VCaP (cell line): Measurements from ENCODE around the gene RXYLT1.

Source experiments
- H3K27ac ChIP-seq: fragments of 450-650 bp; 2 replicates; pipeline ENCODE4 v1.5.1; 2017
- TF ChIP-seq, protein P1 (sequence below): fragments of 450-650 bp; conservative IDR thresholded peaks from 2 replicates; pipeline ENCODE4 v1.5.1; 2017; ENCODE audit warnings: mild to moderate bottlenecking, moderate library complexity

The RXYLT1 gene

DNA sequence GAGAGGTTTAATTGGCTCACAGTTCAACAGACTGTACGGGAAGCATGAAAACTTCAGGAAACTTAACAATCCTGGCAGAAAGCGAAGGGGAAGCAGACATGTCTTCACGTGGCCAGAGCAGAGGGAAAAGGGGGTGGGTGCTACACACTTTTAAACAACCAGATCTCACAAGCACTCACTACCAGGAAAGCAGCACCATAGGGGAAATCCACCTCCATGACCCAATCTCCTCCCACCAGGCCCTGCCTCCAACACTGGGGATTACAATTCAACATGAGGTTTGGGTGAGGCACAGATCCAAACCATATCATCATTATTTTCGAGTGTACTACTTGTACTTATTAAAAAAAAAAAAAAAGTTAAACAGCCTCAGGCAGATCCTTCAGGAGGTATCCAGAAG is 29.9 kb downstream of the RXYLT1 start:
- TF ChIP-seq, protein P1, sequence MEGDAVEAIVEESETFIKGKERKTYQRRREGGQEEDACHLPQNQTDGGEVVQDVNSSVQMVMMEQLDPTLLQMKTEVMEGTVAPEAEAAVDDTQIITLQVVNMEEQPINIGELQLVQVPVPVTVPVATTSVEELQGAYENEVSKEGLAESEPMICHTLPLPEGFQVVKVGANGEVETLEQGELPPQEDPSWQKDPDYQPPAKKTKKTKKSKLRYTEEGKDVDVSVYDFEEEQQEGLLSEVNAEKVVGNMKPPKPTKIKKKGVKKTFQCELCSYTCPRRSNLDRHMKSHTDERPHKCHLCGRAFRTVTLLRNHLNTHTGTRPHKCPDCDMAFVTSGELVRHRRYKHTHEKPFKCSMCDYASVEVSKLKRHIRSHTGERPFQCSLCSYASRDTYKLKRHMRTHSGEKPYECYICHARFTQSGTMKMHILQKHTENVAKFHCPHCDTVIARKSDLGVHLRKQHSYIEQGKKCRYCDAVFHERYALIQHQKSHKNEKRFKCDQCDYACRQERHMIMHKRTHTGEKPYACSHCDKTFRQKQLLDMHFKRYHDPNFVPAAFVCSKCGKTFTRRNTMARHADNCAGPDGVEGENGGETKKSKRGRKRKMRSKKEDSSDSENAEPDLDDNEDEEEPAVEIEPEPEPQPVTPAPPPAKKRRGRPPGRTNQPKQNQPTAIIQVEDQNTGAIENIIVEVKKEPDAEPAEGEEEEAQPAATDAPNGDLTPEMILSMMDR, result no peak
- H3K27ac ChIP-seq, result no peak overlapping the region

DNA sequence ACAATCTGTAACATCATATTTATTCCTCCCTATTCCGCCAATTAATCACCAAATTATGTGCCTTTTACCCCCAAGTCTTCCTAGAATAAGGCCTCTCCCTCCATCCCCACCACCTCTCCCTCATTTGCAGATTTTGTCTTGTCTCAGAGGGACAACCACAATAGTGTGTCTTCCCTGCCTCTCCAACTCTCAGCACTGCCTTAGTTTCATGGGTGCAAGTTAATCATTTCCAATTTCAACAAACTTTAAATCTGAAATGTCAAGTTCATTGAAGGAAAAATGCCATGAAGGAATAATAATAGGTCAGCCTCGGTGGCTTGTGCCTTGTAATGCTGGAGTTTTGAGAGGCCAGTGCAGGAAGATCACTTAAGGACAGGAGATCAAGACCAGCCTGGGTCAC is 31.6 kb downstream of the RXYLT1 start:
- TF ChIP-seq, protein P1, result no peak
- no peak overlapping the region for H3K27ac ChIP-seq

DNA sequence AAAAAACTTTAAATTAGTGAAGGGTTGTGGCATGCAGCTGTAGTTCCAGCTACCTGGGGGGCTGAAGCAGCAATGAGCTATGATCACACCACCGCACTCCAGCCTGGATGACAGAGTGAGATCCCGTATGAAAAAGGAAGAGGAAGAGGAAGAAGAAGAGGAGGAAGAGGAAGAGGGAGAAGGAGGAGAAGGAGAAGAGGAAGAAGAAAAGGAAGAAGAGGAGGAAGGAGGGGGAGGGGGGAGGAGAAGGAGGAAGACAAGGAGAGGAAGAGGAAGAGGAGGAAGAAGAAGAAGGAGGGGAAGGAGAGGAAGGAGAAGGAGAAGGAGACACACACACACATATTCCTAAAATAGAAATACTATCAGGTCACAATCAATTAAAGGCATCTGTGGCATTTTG is 32.0 kb downstream of the RXYLT1 start:
- no peak overlapping the region for H3K27ac ChIP-seq
- TF ChIP-seq, protein P1, result no peak

DNA sequence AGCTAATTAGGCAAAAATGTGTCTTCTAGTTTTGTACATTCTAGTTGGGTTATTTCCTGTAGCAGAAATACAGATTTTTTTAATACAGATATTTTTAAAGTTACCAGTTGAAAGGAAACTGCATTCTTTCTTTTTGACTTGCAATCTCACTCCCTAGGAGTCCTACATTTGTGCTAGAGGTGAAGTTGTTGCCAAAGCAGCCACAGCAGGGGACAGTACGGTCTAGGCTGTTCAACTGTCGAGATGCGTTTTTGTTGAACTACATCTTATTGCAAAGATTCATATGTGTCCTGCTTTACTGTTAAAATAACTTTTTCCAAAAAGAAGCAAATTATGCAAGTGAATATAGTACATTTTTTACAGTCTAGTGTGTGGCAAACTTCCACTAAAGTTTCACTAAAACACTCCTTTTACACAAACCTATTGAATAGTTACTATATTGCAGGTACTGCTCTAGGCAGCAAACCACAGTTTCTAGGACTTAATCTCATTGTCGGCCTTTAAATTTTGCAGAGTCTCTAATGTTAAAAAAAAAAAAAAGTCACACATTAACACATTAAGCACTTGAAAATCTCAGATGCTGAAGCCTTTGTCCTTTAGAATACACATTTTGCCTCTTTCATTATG is 34.5 kb downstream of the RXYLT1 start:
- TF ChIP-seq, protein P1, result no peak
- peak overlapping the region; percentile 61 for H3K27ac ChIP-seq

DNA sequence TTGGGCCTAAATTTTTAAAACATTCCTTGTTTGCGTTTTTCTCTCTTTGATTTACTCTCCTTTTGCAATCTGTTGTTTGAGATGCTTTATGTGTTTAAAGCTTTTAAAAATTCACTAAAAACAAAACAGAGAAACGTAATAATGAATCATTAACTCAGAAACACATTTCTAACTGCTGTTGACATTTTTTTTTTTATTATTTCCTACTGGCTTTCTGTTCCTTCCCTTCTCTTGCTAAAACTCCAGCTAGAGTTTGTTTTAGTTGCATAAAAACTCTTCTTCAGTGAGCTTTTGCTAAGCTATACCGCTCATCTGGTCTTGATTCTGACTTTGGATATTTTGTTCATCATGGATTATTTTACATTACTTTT is 35.8 kb downstream of the RXYLT1 start:
- H3K27ac ChIP-seq, result peak overlapping the region; percentile 61
- TF ChIP-seq, protein P1, result no peak

DNA sequence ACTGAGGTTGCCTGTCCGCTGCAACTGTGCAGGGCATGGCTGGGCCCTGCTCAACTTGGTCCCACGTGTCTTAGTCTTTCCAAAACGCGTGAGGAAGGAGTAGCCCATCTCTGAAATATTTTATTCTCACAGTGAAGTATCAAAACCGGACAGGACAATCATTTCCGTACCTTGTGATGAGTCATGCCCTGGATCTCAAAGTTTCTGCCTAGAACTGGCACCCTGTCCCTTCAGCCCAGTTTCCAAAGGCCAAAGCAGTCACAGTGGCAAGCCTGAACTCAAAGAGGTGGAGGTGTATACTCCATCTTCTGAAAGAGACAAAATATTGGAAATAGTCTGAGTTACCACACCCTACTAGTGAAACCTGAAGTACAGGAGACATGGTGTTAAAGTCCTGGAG is 36.3 kb downstream of the RXYLT1 start:
- peak overlapping the region; percentile 61 for H3K27ac ChIP-seq
- TF ChIP-seq, protein P1, result no peak

DNA sequence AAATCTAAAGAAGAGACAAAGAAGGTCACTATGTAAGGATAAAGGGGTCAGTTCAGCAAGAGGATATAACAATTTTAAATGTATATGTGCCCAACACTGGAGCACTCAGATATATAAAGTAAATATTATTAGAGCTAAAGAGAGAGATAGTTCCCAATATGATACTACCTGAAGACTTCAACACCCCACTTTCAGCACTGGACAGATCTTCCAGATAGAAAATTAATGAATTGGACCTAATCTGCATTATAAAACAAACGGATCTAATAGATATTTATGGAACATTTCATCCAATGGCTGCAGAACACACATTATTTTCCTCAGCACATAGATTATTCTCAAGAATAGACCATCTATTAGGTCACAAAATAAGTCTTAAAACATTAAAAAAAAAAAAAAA is 40.7 kb downstream of the RXYLT1 start:
- H3K27ac ChIP-seq, result no peak overlapping the region
- TF ChIP-seq, protein P1, result no peak
